ENCODE measurements around the gene JPH2.

DNA sequence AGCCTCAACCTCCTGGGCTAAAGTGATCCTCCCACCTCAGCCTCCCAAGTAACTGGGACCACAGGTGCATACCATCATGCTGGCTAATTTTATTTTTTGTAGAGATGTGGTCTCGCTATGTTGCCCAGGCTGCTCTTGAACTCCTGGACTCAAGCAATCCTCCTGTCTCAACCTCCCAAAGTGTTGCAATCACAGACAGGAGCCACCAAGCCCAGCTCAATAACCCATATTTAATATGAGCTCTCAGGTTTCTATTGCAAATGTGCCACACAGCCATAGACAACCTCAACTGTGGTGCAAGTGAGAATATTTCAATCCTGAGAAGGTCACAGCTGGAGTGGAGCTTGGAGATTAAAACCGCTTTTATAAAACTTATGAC, 14.4 kb downstream of the JPH2 start:
- TF ChIP-seq POLR2A (IDR thresholded peaks at IDR 0.05) (no peak), POLR2AphosphoS5 (IDR thresholded peaks at IDR 0.05) (no peak)
- TF ChIP-seq, protein P1, sequence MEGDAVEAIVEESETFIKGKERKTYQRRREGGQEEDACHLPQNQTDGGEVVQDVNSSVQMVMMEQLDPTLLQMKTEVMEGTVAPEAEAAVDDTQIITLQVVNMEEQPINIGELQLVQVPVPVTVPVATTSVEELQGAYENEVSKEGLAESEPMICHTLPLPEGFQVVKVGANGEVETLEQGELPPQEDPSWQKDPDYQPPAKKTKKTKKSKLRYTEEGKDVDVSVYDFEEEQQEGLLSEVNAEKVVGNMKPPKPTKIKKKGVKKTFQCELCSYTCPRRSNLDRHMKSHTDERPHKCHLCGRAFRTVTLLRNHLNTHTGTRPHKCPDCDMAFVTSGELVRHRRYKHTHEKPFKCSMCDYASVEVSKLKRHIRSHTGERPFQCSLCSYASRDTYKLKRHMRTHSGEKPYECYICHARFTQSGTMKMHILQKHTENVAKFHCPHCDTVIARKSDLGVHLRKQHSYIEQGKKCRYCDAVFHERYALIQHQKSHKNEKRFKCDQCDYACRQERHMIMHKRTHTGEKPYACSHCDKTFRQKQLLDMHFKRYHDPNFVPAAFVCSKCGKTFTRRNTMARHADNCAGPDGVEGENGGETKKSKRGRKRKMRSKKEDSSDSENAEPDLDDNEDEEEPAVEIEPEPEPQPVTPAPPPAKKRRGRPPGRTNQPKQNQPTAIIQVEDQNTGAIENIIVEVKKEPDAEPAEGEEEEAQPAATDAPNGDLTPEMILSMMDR (IDR thresholded peaks at IDR 0.05), result no peak
